Measurements from ENCODE around the gene TRMT2A.

Gene TRMT2A

DNA sequence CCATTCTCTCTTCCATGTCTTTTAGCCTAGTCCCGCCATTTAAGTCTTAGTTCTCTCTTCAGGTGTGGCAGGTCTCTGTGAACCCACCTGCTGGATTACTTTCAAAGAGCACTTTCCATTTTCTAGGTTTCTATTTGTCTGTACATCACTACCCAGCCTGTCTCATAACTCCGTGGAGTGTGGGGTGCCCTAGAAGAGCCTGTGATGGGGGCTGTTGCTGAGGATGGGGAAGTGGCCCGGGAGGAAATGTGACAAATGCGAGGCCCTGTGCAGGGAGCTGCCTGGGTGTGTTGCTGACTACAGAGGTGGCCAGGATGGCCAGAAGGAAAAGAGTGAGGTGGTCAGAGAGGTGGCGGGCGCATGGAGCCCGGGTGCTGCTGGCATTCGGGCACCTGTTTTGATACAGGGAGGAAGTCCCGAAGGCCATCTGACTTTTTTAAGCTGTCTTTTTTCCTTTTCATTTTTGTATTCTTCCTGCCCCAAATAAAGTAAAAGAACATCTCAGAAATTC lies 26.2 kb downstream of the TRMT2A start:
- H3K36me3 ChIP-seq (ENCODE audit: insufficient read depth, low read length): peaks cover 96% of the 10 kb centered on the region
- H3K27me3 ChIP-seq (ENCODE audit: control insufficient read depth, insufficient read depth, low read length): no peaks in the 10 kb centered on the region
- peaks cover 7% of the 10 kb centered on the region for H3K4me1 ChIP-seq (ENCODE audit: control insufficient read depth, insufficient read depth, low read length)
- no peak overlapping the region for H3K4me2 ChIP-seq (ENCODE audit: low read length)
- no peak overlapping the region for H3K9ac ChIP-seq (ENCODE audit: low read depth, low read length)
- no peak overlapping the region for H3K4me3 ChIP-seq (ENCODE audit: low read length)
- no peaks in the 10 kb centered on the region for H3K9me3 ChIP-seq (replicated peaks; ENCODE audit: low read length)

GRCh38 chr22:20089977-20090729 lies 26.9 kb downstream of the TRMT2A start:
- H3K4me1 ChIP-seq (ENCODE audit: control insufficient read depth, insufficient read depth, low read length): peaks cover 7% of the 10 kb centered on the region
- H3K27me3 ChIP-seq (ENCODE audit: control insufficient read depth, insufficient read depth, low read length): no peaks in the 10 kb centered on the region
- H3K4me2 ChIP-seq (ENCODE audit: low read length): no peak overlapping the region
- no peaks in the 10 kb centered on the region for H3K9me3 ChIP-seq (replicated peaks; ENCODE audit: low read length)
- H3K9ac ChIP-seq (ENCODE audit: low read depth, low read length): no peak overlapping the region
- peaks cover 96% of the 10 kb centered on the region for H3K36me3 ChIP-seq (ENCODE audit: insufficient read depth, low read length)
- H3K4me3 ChIP-seq (ENCODE audit: low read length): no peak overlapping the region

DNA sequence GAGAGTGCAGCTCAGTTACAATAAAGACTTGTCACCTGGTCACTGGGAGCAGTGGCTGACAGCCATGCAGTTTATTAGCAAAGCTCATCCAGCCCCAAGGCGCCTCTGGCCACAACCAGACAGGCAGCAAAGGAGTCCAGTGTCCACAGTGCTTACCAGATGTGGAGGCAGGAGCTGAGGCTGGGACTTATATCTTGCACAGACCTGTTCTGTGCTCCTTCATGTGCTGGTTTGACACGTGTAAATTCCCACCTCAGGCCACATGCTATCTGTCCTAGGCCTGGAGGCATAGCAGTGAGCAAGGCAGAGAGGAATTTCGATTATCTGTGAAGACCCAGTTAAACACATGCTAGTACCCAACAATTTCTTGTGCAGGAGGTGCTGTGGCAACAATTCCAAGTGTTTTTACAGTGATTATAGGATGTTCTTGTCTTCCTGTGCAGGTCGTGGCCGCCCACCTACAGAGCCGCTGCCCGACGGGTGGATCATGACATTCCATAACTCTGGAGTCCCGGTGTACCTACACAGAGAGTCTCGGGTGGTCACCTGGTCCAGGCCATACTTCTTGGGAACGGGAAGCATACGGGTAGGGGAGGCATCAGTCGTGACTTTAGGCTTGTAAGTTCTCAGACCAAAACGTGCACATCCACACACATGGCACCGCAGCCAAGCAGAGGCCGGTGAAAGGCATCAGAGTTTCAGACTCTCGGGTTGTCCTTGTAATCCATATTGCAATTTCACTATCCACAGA lies 27.6 kb downstream of the TRMT2A start:
- Histone ChIP-seq H3K36me3 (ENCODE audit: insufficient read depth, low read length) (peaks cover 89% of the 10 kb centered on the region), H3K9me3 (replicated peaks; ENCODE audit: low read length) (no peaks in the 10 kb centered on the region), H3K27me3 (ENCODE audit: control insufficient read depth, insufficient read depth, low read length) (no peaks in the 10 kb centered on the region), H3K4me1 (ENCODE audit: control insufficient read depth, insufficient read depth, low read length) (peaks cover 11% of the 10 kb centered on the region), H3K9ac (ENCODE audit: low read depth, low read length) (no peak overlapping the region), H3K4me2 (ENCODE audit: low read length) (no peak overlapping the region), H3K4me3 (ENCODE audit: low read length) (no peak overlapping the region)

DNA sequence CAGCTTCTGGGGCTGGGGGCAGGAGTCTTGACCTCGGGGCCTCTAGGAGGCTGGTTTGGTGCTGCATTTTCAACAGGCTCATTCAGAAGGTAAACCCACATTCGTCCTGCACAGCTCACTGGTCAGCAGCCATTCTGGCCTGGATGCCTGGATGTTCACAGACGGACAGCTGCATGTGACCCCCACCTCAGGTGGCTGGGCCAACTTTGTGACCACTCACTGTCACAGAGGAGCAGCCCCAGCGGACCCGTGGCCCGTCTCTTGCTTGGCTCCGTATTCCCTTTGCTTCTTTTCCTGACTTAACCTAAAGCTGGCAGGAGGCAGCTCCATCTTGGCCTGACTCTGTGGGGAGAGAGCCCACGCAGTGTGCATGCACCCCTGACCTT lies 28.8 kb downstream of the TRMT2A start:
- no peaks in the 10 kb centered on the region for H3K27me3 ChIP-seq (ENCODE audit: control insufficient read depth, insufficient read depth, low read length)
- no peak overlapping the region for H3K9ac ChIP-seq (ENCODE audit: low read depth, low read length)
- no peak overlapping the region for H3K4me3 ChIP-seq (ENCODE audit: low read length)
- no peak overlapping the region for H3K4me2 ChIP-seq (ENCODE audit: low read length)
- H3K4me1 ChIP-seq (ENCODE audit: control insufficient read depth, insufficient read depth, low read length): peaks cover 17% of the 10 kb centered on the region
- H3K36me3 ChIP-seq (ENCODE audit: insufficient read depth, low read length): peaks cover 79% of the 10 kb centered on the region
- H3K9me3 ChIP-seq (replicated peaks; ENCODE audit: low read length): no peaks in the 10 kb centered on the region

DNA sequence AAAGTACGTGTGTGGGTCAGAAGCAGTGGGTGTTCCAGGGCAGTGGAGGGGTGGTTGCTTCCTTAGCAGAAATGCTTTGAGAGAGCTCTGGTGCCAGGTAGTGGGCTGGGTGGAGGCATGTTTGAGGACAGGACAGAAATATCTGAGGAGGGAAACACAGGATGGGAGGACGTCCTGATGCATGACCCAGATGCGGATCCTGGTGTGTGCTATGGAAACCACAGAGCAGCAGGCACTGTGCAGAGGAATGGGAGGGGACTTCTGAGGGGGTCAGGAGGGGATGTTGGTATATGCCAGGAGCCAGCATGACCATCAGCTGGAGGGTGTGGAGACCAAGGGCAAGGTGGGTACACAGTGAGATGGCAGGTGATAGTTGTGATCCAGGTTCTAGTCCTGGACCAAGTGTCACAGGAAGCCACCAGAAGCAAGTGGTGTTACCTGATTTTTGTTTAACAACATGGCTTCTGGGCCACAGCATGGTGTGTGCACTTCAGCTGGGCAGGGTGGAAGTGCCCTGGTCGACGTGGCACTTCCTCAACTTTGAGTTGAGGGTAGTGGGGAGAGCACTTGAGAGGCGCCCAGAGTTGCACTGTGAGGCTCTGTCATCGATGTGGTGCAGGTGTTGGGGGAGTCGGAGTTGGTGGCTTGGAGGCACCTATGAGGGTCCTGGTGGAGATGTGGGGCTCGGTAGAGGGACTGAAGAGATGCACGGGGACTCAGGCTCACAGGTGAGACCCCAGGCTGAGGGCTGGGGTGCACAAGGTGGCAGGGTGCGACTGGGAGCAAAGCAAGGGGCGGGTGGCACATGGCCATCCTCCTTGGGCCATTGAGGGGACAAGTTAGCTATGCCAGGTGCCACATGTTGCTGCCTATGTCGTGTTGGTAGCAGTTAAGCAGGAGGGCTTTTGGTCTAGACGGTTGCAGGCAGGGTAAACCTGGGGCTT lies 29.4 kb downstream of the TRMT2A start:
- peaks cover 23% of the 10 kb centered on the region for H3K4me1 ChIP-seq (ENCODE audit: control insufficient read depth, insufficient read depth, low read length)
- H3K4me2 ChIP-seq (ENCODE audit: low read length): no peak overlapping the region
- H3K4me3 ChIP-seq (ENCODE audit: low read length): no peak overlapping the region
- H3K9me3 ChIP-seq (replicated peaks; ENCODE audit: low read length): no peaks in the 10 kb centered on the region
- peaks cover 82% of the 10 kb centered on the region for H3K36me3 ChIP-seq (ENCODE audit: insufficient read depth, low read length)
- H3K27me3 ChIP-seq (ENCODE audit: control insufficient read depth, insufficient read depth, low read length): no peaks in the 10 kb centered on the region
- H3K9ac ChIP-seq (ENCODE audit: low read depth, low read length): no peak overlapping the region

DNA sequence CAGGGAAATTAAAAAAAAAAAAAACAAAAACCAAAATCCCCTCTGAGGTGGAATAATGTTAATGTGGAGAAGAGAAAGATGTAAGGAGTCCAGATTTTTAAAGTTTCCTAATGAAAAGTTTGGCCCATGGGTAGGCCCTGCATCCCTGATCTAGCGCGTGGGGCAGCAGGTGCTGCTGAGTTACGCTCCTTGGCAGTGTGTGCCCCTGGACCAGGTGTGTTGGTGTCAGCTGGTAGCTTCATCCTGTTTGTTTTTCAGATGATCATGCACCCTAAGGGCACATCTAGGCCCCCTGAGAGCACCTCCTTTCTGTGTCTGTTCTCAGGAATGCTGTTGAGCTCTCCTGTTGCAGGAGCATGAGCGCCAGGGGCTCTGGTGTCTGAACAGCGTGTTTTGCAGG lies 30.3 kb downstream of the TRMT2A start:
- no peak overlapping the region for H3K4me2 ChIP-seq (ENCODE audit: low read length)
- no peak overlapping the region for H3K4me3 ChIP-seq (ENCODE audit: low read length)
- H3K9ac ChIP-seq (ENCODE audit: low read depth, low read length): no peak overlapping the region
- peaks cover 25% of the 10 kb centered on the region for H3K4me1 ChIP-seq (ENCODE audit: control insufficient read depth, insufficient read depth, low read length)
- no peaks in the 10 kb centered on the region for H3K27me3 ChIP-seq (ENCODE audit: control insufficient read depth, insufficient read depth, low read length)
- H3K36me3 ChIP-seq (ENCODE audit: insufficient read depth, low read length): peaks cover 76% of the 10 kb centered on the region
- H3K9me3 ChIP-seq (replicated peaks; ENCODE audit: low read length): no peaks in the 10 kb centered on the region

DNA sequence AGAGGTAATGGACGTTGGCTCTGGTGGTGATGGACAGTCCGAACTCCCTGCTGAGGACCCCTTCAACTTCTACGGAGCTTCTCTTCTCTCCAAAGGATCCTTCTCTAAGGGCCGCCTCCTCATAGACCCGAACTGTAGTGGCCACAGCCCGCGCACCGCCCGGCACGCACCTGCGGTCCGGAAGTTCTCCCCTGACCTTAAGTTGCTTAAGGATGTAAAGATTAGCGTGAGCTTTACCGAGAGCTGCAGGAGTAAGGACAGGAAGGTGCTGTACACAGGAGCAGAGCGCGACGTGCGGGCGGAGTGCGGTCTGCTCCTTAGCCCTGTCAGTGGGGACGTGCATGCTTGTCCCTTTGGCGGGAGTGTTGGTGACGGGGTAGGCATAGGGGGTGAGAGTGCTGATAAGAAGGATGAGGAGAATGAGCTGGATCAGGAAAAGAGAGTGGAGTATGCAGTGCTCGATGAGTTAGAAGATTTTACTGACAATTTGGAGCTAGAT lies 30.9 kb downstream of the TRMT2A start:
- Histone ChIP-seq H3K36me3 (ENCODE audit: insufficient read depth, low read length) (peaks cover 70% of the 10 kb centered on the region), H3K4me1 (ENCODE audit: control insufficient read depth, insufficient read depth, low read length) (peaks cover 32% of the 10 kb centered on the region), H3K4me2 (ENCODE audit: low read length) (no peak overlapping the region), H3K9ac (ENCODE audit: low read depth, low read length) (no peak overlapping the region), H3K4me3 (ENCODE audit: low read length) (no peak overlapping the region), H3K27me3 (ENCODE audit: control insufficient read depth, insufficient read depth, low read length) (no peaks in the 10 kb centered on the region), H3K9me3 (replicated peaks; ENCODE audit: low read length) (no peaks in the 10 kb centered on the region)

DNA sequence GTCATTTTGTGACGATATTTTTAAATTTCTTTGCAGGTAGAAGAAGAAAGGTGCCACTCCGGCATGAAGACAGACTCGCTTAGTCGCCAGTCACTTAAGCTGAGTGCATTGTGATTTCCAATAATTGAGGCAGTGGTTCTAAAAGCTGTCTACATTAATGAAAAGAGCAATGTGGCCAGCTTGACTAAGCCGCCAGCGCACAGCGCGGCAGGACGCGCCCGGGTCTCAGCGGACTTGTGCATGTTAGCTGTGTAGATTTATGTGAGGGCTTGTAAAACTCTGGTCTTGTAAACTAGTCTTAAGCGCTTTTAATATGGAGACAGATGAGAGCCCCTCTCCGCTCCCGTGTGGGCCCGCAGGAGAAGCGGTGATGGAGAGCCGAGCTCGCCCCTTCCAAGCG lies 31.4 kb downstream of the TRMT2A start:
- Histone ChIP-seq H3K9me3 (replicated peaks; ENCODE audit: low read length) (no peaks in the 10 kb centered on the region), H3K36me3 (ENCODE audit: insufficient read depth, low read length) (peaks cover 65% of the 10 kb centered on the region), H3K9ac (ENCODE audit: low read depth, low read length) (no peak overlapping the region), H3K27me3 (ENCODE audit: control insufficient read depth, insufficient read depth, low read length) (no peaks in the 10 kb centered on the region), H3K4me3 (ENCODE audit: low read length) (no peak overlapping the region), H3K4me2 (ENCODE audit: low read length) (no peak overlapping the region), H3K4me1 (ENCODE audit: control insufficient read depth, insufficient read depth, low read length) (peaks cover 32% of the 10 kb centered on the region)

GRCh38 chr22:20084547-20085413 lies 32.2 kb downstream of the TRMT2A start:
- Histone ChIP-seq H3K4me3 (ENCODE audit: low read length) (no peak overlapping the region), H3K36me3 (ENCODE audit: insufficient read depth, low read length) (peaks cover 57% of the 10 kb centered on the region), H3K9me3 (replicated peaks; ENCODE audit: low read length) (no peaks in the 10 kb centered on the region), H3K4me1 (ENCODE audit: control insufficient read depth, insufficient read depth, low read length) (peaks cover 26% of the 10 kb centered on the region), H3K9ac (ENCODE audit: low read depth, low read length) (no peak overlapping the region), H3K27me3 (ENCODE audit: control insufficient read depth, insufficient read depth, low read length) (no peaks in the 10 kb centered on the region), H3K4me2 (ENCODE audit: low read length) (peak overlapping the region; percentile 26)

GRCh38 chr22:20083891-20084546 lies 33.0 kb downstream of the TRMT2A start:
- H3K27me3 ChIP-seq (ENCODE audit: control insufficient read depth, insufficient read depth, low read length): no peaks in the 10 kb centered on the region
- peaks cover 50% of the 10 kb centered on the region for H3K36me3 ChIP-seq (ENCODE audit: insufficient read depth, low read length)
- H3K9me3 ChIP-seq (replicated peaks; ENCODE audit: low read length): no peaks in the 10 kb centered on the region
- H3K4me1 ChIP-seq (ENCODE audit: control insufficient read depth, insufficient read depth, low read length): peaks cover 25% of the 10 kb centered on the region
- H3K4me2 ChIP-seq (ENCODE audit: low read length): peak overlapping the region; percentile 26
- H3K9ac ChIP-seq (ENCODE audit: low read depth, low read length): no peak overlapping the region
- H3K4me3 ChIP-seq (ENCODE audit: low read length): no peak overlapping the region
